ENCODE data around the gene BRD3.

DNA sequence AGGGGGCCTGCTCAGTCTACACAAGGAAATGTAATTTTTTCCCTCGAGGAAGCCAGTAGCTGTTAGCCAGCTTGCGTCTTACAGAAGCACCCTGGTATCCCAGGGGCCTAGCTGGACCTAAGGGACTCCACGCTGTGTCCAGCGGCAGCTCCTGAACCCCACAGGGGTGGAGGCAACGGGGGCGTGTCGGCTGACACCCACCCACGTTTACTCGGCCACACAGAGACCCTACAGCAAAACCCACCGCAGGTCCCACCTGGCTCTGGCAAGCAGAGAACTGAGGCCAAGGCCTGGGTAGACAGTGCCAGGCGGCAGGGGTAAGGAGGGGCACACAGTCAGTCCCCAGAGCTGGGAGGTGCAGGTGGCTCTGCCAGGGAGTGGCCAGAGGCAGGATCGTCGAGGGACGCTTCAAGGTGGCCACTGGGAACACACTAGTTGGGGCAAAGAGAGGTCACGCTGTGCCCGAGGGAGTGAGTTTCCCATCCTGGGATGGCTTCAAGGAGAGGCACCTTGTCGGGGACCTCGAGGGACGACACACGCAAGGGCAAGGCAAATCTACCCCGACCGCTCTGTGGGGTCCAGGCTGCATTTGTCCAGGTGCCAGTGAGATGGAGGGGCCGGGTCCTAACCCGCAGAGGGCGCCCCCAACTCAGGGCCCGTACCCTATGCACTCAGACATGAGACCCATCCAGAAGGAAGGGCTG is 21.8 kb downstream of the BRD3 start:
- TF ChIP-seq, protein P1, sequence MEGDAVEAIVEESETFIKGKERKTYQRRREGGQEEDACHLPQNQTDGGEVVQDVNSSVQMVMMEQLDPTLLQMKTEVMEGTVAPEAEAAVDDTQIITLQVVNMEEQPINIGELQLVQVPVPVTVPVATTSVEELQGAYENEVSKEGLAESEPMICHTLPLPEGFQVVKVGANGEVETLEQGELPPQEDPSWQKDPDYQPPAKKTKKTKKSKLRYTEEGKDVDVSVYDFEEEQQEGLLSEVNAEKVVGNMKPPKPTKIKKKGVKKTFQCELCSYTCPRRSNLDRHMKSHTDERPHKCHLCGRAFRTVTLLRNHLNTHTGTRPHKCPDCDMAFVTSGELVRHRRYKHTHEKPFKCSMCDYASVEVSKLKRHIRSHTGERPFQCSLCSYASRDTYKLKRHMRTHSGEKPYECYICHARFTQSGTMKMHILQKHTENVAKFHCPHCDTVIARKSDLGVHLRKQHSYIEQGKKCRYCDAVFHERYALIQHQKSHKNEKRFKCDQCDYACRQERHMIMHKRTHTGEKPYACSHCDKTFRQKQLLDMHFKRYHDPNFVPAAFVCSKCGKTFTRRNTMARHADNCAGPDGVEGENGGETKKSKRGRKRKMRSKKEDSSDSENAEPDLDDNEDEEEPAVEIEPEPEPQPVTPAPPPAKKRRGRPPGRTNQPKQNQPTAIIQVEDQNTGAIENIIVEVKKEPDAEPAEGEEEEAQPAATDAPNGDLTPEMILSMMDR (IDR thresholded peaks at IDR 0.05; ENCODE audit: insufficient read depth, low read length, poor library complexity, severe bottlenecking): no peak
- TF ChIP-seq EZH2phosphoT487 (conservative IDR thresholded peaks at IDR 0.05; ENCODE audit: low read length): no peak
